Measurements from ENCODE around the gene PDE9A. TPM values are rescaled to one million over a fixed set of nuclear protein-coding genes. Genes with fewer than 3 reads are reported as not detected.
A peak's percentile ranks its signal among the peaks of the same experiment; 100 is the strongest.

PDE9A gene
- total and polyA plus RNA-seq, 10 donors: 7.9 to 45.5 (median 23.8) TPM

- Histone ChIP-seq H3K4me1 (peaks cover 0 to 55% (median 25%) of the 10 kb centered on the region in 6 donors), H3K9me3 (no peaks in the 10 kb centered on the region), H3K36me3 (peaks cover 0 to 8% (median 0%) of the 10 kb centered on the region in 6 donors), H3K27ac (no peak overlapping the region), H3K4me3 (no peak overlapping the region), H3K27me3 (replicated peaks in 1 of 7) (peaks cover 0 to 32% (median 0%) of the 10 kb centered on the region in 7 donors)
- intact Hi-C loops (cut with DNase I; ENCODE audit: low total_unique reads): no loop called here
- TF ChIP-seq POLR2AphosphoS5 (IDR thresholded peaks at IDR 0.05): no peak
- TF ChIP-seq POLR2A (IDR thresholded peaks at IDR 0.05): no peak
- no peak for TF ChIP-seq CTCF (IDR thresholded peaks at IDR 0.05 in 8 of 11, conservative IDR thresholded peaks at IDR 0.05 in 3 of 11)
- no peak for DNase-seq
- WGBS, 5 donors: 89 to 95% (median 93%) methylated on average over 15 of the region's 15 CpGs
Observed at GRCh38 chr21:42675403-42675802, 22.0 kb downstream of the PDE9A start.

GRCh38 chr21:42676808-42677207 lies 23.4 kb downstream of the PDE9A start:
- intact Hi-C loops (cut with DNase I; ENCODE audit: low total_unique reads): no loop called here
- H3K9me3 ChIP-seq: no peaks in the 10 kb centered on the region
- peaks cover 0 to 34% (median 0%) of the 10 kb centered on the region in 7 donors for H3K27me3 ChIP-seq (replicated peaks in 1 of 7)
- 77 to 91% (median 82%) methylated on average over 8 of the region's 8 CpGs for WGBS, 5 donors
- H3K4me1 ChIP-seq: peaks cover 0 to 58% (median 21%) of the 10 kb centered on the region in 6 donors
- TF ChIP-seq CTCF (IDR thresholded peaks at IDR 0.05 in 8 of 11, conservative IDR thresholded peaks at IDR 0.05 in 3 of 11): no peak
- no peak overlapping the region for H3K4me3 ChIP-seq
- peaks cover 0 to 9% (median 0%) of the 10 kb centered on the region in 6 donors for H3K36me3 ChIP-seq
- H3K27ac ChIP-seq: no peak overlapping the region
- no peak for DNase-seq

GRCh38 chr21:42677339-42678321 lies 24.2 kb downstream of the PDE9A start:
- H3K4me1 ChIP-seq: peaks cover 0 to 54% (median 19%) of the 10 kb centered on the region in 6 donors
- H3K27ac ChIP-seq: peak overlapping the region in 1 of 8 donors; percentile 3
- H3K9me3 ChIP-seq: no peaks in the 10 kb centered on the region
- no peak for TF ChIP-seq CTCF (IDR thresholded peaks at IDR 0.05 in 8 of 11, conservative IDR thresholded peaks at IDR 0.05 in 3 of 11)
- TF ChIP-seq POLR2A (IDR thresholded peaks at IDR 0.05): no peak
- no peak for TF ChIP-seq POLR2AphosphoS5 (IDR thresholded peaks at IDR 0.05)
- no peak overlapping the region for H3K4me3 ChIP-seq
- H3K27me3 ChIP-seq (replicated peaks in 1 of 7): peaks cover 0 to 34% (median 0%) of the 10 kb centered on the region in 7 donors
- 49 to 52% (median 51%) methylated on average over 20 of the region's 20 CpGs for WGBS, 5 donors
- peaks cover 0 to 9% (median 0%) of the 10 kb centered on the region in 6 donors for H3K36me3 ChIP-seq
- peak; percentile 29 for DNase-seq
- intact Hi-C loops (cut with DNase I; ENCODE audit: low total_unique reads): no loop called here

Measured in spleen (tissue), 11 donors.